SK-N-MC (cell line): ENCODE data around the gene METTL5.
"Not testable (repeated sequence)": the region's sequence is repeated elsewhere in the genome, so short reads cannot be mapped to it uniquely, and the experiment has no call there.

Experiments used
- EZH2 ChIP-seq: fragments of 200-600 bp; sonication (generic); IDR thresholded peaks from one replicate; pipeline ENCODE4 v1.6.1; 2017; ENCODE audit warnings: antibody characterized with exemption
- FOXP2 ChIP-seq: optimal IDR thresholded peaks from 2 replicates; pipeline ENCODE3; 2011; ENCODE audit warnings: mild to moderate bottlenecking, moderate library complexity; ENCODE audit not compliant: insufficient read depth; ENCODE audit errors: extremely low read length, control extremely low read depth
- POLR2AphosphoS5 ChIP-seq: IDR thresholded peaks from 2 replicates; pipeline ENCODE4 v1.6.1; 2012; ENCODE audit warnings: mild to moderate bottlenecking, low read depth, low read length, borderline replicate concordance

GRCh38 chr2:169848959-169849693 is 24.4 kb upstream of the METTL5 start:
- not testable (repeated sequence) for TF ChIP-seq EZH2, POLR2AphosphoS5, FOXP2
